Measurements from ENCODE around the gene SELENOM.

SELENOM gene

DNA sequence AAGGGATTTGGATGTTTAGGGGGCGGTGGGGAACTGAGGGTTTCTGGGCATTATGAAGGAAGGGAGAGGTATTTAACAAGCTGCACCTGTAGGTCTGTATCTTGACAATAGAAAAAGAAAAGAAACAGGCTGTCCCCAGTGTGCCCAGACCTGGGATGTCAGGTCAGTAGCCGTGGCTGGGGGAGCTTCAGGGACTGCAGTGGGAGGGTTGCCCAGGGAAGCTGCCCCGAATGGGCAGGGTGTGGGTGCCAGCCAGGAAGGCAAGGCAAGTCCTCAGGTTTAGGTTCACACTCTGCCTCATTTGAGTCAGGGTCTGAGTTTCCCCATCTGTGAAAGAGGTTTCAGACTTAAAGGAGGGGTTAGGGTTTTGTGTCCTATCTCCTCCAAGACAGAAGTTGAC, 16.9 kb upstream of the SELENOM start:
- no peaks in the 10 kb centered on the region for H3K4me1 ChIP-seq (ENCODE audit: insufficient read depth, low read length)
- H3K4me2 ChIP-seq (ENCODE audit: insufficient read depth, low read length): no peak overlapping the region
- no peak for DNase-seq
- H3K36me3 ChIP-seq (ENCODE audit: insufficient read depth, low read length): no peaks in the 10 kb centered on the region
- no peak overlapping the region for H3K4me3 ChIP-seq (ENCODE audit: low read depth in 1 of 2, low read length in 2 of 2)
- no peak overlapping the region for H3K9ac ChIP-seq (ENCODE audit: low read depth, low read length)
- no peak for ATAC-seq (ENCODE audit: insufficient read depth, low read depth)
- H3K27me3 ChIP-seq (ENCODE audit: insufficient read depth, low read length, poor library complexity): no peaks in the 10 kb centered on the region
- H3K27ac ChIP-seq (ENCODE audit: low read length): no peak overlapping the region
- H4K20me1 ChIP-seq (ENCODE audit: insufficient read depth, low read length): no peaks in the 10 kb centered on the region
- H3K79me2 ChIP-seq (ENCODE audit: insufficient read depth, low read length): no peaks in the 10 kb centered on the region
- H2AFZ ChIP-seq (ENCODE audit: low read depth, low read length): no peak overlapping the region
- H3K9me3 ChIP-seq (ENCODE audit: insufficient read depth, low read length, severe bottlenecking): no peaks in the 10 kb centered on the region
- TF ChIP-seq EZH2 (IDR thresholded peaks at IDR 0.05; ENCODE audit: borderline replicate concordance, low read depth, low read length, severe bottlenecking) (no peak), CTCF (IDR thresholded peaks at IDR 0.05; ENCODE audit: borderline replicate concordance, extremely low read depth, low read length, poor library complexity, severe bottlenecking) (no peak)

- Histone ChIP-seq H3K4me1 (ENCODE audit: insufficient read depth, low read length) (no peaks in the 10 kb centered on the region), H3K79me2 (ENCODE audit: insufficient read depth, low read length) (no peaks in the 10 kb centered on the region), H3K4me2 (ENCODE audit: insufficient read depth, low read length) (no peak overlapping the region), H3K36me3 (ENCODE audit: insufficient read depth, low read length) (no peaks in the 10 kb centered on the region), H3K4me3 (ENCODE audit: low read depth in 1 of 2, low read length in 2 of 2) (no peak overlapping the region), H3K9ac (ENCODE audit: low read depth, low read length) (no peak overlapping the region), H3K9me3 (ENCODE audit: insufficient read depth, low read length, severe bottlenecking) (no peaks in the 10 kb centered on the region), H2AFZ (ENCODE audit: low read depth, low read length) (no peak overlapping the region), H4K20me1 (ENCODE audit: insufficient read depth, low read length) (no peaks in the 10 kb centered on the region), H3K27ac (ENCODE audit: low read length) (no peak overlapping the region), H3K27me3 (ENCODE audit: insufficient read depth, low read length, poor library complexity) (no peaks in the 10 kb centered on the region)
- ATAC-seq (ENCODE audit: insufficient read depth, low read depth) (no peak), DNase-seq (no peak)
- no peak for TF ChIP-seq CTCF (IDR thresholded peaks at IDR 0.05; ENCODE audit: borderline replicate concordance, extremely low read depth, low read length, poor library complexity, severe bottlenecking)
- TF ChIP-seq EZH2 (IDR thresholded peaks at IDR 0.05; ENCODE audit: borderline replicate concordance, low read depth, low read length, severe bottlenecking): no peak
Observed at GRCh38 chr22:31123292-31123602, 15.9 kb upstream of the SELENOM start.

- Histone ChIP-seq H4K20me1 (ENCODE audit: insufficient read depth, low read length) (no peaks in the 10 kb centered on the region), H3K36me3 (ENCODE audit: insufficient read depth, low read length) (no peaks in the 10 kb centered on the region), H3K4me3 (ENCODE audit: low read depth in 1 of 2, low read length in 2 of 2) (no peak within 1 kb of the TSS), H3K9me3 (ENCODE audit: insufficient read depth, low read length, severe bottlenecking) (no peaks in the 10 kb centered on the region), H3K4me2 (ENCODE audit: insufficient read depth, low read length) (no peak within 1 kb of the TSS), H3K79me2 (ENCODE audit: insufficient read depth, low read length) (no peaks in the 10 kb centered on the region), H2AFZ (ENCODE audit: low read depth, low read length) (no peak within 1 kb of the TSS), H3K4me1 (ENCODE audit: insufficient read depth, low read length) (no peaks in the 10 kb centered on the region), H3K9ac (ENCODE audit: low read depth, low read length) (no peak within 1 kb of the TSS), H3K27ac (ENCODE audit: low read length) (no peak within 1 kb of the TSS), H3K27me3 (ENCODE audit: insufficient read depth, low read length, poor library complexity) (no peaks in the 10 kb centered on the region)
- TF ChIP-seq CTCF (IDR thresholded peaks at IDR 0.05; ENCODE audit: borderline replicate concordance, extremely low read depth, low read length, poor library complexity, severe bottlenecking) (no peak), EZH2 (IDR thresholded peaks at IDR 0.05; ENCODE audit: borderline replicate concordance, low read depth, low read length, severe bottlenecking) (no peak)
- ATAC-seq (ENCODE audit: insufficient read depth, low read depth) (no peak), DNase-seq (no peak)
Observed at GRCh38 chr22:31122532-31123291, 15.3 kb upstream of the SELENOM start, which contains the start of gene INPP5J. Gene INPP5J (plus strand): TSS chr22:31122966. CDS start chr22:31123015, 49 bp downstream.

All from DND-41 (cell line).